GM21515 (cell line): ENCODE data around the gene PEX5L.
A peak's percentile ranks its signal among the peaks of the same experiment; 100 is the strongest.
"Not testable (repeated sequence)": the region's sequence is repeated elsewhere in the genome, so short reads cannot be mapped to it uniquely, and the experiment has no call there.

Experiments
- ATAC-seq: cut with Tn5 transposase; IDR thresholded peaks from one replicate; pipeline ENCODE4 v1.9.1; 2021; ENCODE audit not compliant: unreplicated experiment

Gene PEX5L, protein sequence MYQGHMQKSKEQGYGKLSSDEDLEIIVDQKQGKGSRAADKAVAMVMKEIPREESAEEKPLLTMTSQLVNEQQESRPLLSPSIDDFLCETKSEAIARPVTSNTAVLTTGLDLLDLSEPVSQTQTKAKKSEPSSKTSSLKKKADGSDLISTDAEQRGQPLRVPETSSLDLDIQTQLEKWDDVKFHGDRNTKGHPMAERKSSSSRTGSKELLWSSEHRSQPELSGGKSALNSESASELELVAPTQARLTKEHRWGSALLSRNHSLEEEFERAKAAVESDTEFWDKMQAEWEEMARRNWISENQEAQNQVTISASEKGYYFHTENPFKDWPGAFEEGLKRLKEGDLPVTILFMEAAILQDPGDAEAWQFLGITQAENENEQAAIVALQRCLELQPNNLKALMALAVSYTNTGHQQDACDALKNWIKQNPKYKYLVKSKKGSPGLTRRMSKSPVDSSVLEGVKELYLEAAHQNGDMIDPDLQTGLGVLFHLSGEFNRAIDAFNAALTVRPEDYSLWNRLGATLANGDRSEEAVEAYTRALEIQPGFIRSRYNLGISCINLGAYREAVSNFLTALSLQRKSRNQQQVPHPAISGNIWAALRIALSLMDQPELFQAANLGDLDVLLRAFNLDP

DNA sequence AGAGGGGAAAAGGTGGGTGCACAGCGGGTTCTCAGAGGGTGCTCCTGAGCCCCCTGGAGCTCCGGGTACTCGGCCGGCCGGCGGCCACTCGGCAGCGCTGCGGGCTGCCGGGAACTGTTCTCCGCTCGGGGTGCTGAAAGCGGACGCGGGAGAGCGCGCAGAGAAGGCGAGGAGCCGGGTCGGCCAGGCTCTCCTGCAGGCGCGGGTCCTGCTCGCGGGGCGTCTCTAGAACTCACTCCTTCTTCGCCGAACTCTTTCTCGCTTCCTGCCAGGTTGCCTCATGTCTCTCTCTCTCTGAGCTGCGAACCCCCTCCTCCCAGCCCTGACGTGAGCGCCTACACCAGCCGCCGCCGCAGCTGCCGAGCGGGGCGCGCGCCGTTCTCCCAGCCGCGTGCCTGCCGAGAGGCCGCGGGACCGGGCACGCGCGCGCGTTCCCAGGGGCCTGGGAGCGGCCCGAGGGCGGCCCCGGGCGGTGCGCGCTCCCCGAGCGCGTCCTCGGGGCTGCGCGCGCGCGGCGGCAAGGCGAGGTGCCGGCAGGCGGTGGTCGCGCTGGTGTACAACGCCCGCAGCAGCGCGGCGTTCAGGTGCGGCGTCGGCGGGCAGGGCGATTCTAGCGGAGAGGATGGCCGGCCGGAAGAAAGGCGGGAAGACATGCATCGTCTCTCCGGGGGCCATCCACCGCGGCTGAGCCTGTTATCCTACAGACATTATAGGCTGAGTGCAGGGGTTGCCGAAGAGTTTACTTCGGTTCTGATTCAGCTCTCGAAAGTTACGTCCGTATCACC lies at the start of gene PEX5L:
Gene PEX5L (minus strand): TSS at position 267 of the 785 bp plus-strand sequence. CDS start 338 bp downstream, outside the sequence.
- peak; percentile 88 for ATAC-seq

DNA sequence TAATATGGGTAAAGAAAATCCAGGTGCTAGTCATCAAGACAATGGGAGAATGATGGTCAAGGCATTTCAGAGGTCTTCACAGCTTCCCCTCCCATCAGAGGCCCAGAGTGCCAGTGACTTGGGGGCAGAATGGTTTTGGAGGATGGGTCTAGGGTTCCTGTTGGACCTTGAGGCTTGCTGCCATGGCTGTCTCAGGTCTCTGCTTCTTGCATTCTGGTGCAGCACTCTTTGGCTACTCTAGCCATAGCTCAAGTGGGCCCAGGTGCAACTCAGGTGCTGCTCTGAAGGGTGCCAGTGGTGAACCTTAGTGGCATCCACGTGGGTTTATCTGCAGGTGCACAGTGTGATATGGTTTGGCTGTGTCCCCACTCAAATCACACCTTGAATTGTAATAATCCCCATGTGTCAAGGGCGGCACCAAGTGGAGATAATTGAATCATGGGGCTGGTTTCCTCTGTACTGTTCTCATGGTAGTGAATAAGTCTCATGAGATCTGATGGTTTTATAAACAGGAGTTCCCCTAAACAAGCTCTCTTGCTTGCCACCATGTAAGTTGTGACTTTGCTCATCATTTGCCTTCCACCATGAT lies 48.5 kb upstream of the PEX5L start:
- ATAC-seq: no peak

DNA sequence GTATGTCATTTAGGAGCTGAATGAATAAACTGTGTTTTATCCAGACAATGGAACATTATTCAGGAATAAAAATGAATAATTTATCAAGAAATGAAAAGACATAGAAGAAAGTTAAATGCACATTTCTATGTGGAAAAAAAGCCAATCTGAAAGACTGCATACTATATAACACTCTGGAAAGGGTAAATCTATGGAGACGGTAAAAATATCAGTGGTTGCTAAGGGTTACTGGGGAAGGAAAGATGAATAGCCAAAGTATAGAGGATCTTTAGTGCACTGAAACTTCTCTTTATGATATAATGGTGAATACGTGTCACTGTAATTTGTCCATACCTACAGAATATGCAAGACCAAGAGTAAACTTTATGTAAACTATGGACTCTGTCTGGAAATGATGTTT lies 46.0 kb upstream of the PEX5L start:
- ATAC-seq: no peak

DNA sequence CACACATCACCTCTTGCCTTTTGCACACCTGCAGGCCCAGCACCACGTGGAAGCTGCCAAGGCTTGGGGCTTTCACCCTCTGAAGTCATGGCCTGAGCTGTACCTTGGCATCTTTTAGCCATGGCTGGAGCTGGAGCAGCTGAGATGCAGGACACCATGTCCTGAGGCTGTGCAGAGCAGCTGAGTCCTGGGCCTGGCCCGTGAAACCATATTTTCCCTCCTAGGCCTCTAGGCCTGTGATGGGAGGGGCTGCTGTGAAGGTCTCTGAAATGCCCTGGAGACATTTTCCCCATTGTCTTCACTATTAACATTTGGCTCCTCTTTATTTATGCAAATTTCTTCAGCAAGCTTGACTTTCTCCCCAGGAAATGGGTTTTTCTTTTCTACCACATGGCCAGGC lies 41.9 kb upstream of the PEX5L start:
- no peak for ATAC-seq

DNA sequence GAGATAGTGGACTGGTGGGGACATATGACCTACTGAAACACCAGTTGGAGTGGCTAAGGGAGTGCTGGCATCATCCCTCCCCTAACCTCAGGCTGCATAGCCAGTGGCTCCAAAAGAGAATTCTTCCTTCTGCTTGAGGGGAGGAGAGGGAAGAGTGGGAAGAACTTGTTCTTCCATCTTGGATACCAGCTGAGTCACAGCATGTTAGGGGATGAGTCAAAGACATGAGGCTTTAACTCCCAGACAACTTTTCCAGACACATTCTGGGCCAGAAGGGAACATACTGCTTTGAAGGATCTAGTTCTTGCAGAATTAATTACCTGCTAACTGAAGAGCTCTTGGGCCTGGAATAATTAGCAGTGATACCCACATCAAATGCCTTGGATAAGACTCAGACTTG lies 36.8 kb upstream of the PEX5L start:
- ATAC-seq: no peak

DNA sequence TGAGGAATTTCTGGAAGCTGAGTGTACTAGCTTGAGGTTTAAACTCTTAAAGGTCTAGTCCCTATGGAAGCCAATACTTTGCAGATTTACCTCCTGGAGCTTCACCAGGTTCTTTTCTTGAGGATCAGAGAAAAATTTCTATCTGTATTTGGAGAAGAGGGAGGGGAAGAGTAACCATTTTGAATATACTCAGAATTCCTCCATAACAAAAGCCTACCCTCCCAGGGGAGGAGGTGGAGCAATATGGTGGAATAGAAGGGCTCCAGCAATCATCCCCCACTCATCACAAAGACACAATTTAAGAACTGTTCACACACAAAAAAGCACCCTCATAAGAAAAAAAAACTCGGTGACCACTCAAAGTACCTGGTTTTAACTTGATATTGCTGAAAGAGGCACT lies 36.0 kb upstream of the PEX5L start:
- no peak for ATAC-seq

DNA sequence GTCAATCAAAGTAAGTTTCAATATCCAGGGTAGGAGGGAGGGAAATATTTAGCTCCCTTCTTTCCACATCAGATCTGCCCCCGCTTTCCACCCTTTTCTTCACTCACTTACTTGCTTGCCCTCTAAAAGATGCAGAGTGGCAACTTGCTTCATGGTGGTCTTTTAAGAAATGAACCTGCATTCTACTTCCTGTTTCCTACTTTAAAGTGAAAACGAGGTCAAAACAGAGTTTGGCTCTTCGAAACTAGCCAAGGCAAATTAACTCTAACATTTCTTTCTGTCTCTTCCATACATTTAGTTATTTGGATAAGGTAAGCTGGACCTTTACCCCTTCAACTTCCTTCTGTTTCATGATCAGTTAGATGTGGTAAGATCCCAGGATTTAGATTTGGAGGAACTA lies 34.2 kb upstream of the PEX5L start:
- no peak for ATAC-seq

DNA sequence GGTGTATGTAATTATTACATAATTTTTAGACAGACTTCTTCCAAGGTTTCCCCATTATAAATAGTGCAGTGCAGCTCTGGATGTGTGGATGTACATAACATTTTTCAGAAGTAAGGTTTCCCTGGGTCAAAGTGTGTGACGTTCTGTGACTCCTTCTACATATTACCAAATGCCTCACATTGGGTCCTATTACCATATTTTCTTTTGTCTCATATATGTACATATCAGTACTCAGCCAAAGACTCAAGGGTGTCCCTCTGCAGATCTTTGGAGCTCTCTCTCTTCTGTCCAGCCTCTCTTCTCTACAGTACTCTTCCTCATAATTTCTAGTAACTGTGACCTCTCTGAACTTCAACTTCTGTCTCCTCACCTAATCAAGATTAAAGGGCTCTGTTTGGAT lies 31.3 kb upstream of the PEX5L start:
- ATAC-seq: no peak

DNA sequence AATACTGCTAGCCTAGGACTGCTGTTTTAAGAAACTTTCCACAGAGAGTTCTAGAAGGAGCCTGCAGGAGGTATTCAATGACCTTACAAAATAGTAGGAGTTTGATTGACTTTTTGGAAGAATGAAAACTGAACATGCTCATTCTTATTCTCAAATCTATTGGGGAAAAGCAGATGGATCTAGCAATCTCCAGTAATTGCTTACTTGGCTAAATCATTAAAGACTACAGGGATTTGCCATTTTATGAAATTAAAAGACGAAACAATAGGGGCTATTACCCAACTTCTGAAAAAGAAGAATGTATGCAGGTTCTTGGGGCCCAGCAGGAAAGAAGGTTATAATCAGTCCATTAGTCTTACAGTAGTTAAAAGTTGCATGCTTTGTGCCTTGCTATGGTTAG lies 29.9 kb upstream of the PEX5L start:
- ATAC-seq: no peak

DNA sequence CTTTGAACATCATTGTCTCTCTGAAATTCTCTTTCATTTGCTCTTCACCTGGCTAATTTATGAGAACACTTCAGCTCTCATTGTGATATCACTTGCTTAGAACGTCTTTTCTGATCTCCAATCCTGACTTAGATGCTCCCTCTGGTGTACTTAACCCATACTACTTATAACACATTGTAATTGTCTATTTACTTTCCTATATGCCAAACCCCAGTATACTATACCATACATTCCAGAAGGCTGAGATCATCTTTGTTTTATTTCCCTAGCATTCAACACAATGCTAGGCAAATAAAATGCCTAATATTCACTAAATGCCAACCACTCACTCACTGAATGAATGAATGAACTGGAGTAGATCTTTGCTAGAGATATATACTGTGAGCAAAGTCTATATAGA lies 27.0 kb upstream of the PEX5L start:
- ATAC-seq: no peak

DNA sequence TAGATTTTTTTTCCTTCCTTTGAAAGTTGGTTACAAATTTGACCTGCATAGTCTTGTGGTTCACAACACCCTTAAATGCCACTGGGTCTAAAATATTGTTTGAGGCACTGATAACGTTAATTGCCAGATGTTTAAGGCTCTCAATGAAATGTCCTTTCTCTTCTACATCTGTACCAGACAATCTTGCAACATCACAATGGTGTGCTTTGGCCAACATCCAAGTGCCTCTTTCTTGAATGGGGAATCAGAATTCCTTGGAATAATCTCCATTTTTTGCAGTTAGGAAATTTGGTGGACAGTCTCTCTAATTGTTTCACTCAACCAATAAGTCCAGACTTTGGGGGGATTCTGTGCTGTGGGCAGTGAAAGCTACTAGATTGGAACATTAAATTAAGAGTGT lies 26.0 kb upstream of the PEX5L start:
- ATAC-seq: no peak

DNA sequence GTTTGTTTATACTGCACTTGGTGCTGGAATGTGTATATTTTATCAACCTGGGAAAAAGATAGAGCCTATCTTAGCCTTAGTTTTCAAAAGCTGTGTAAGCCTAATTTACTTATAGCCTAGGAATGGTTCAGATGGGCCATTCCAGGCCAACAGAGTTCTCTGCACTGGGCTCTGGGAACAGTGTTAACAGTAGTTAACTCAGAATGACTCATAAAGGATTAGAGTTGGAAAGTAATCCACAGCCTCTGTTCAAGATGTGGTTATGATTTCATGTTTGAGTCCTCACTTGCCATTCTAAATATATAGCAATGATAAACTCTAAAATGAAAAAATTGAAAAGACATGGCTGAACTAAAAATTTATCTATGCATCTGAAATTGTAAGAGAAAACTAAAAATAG lies 22.6 kb upstream of the PEX5L start:
- ATAC-seq: no peak

DNA sequence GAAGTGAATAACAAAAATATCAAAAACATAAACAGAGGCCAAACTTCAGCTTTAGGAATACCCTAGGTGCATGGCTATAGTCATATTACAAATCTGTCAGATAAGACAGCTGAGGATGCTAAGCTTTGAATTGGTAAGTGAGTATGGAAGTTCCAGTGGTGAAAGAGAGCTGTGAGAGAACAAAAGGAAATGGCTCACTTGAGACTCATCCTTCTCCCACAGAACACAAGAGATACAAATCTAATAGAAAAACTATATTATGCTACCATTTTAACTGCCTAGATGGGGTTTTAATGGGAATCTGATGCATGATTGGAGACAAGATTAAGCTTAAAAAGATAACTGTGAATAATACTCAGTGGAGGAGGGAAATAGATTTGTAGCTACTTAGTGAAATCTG lies 21.5 kb upstream of the PEX5L start:
- ATAC-seq: no peak

DNA sequence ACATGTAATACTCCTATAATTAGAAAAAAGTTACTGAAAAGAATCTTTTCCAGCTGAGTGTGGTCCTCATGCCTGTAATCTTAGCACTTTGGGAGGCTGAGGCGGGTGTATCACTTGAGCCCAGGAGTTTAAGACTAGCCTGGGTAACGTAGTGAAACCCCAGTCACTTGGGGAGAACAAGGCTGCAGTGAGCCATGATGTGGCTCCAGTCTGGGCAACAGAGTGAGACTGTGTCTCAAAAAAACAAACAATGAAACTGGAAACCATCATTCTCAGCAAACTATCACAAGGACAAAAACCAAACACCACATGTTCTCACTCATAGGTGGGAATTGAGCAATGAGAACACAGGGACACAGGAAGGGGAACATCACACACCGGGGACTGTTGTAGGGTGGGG lies 18.9 kb upstream of the PEX5L start:
- not testable (repeated sequence) for ATAC-seq

DNA sequence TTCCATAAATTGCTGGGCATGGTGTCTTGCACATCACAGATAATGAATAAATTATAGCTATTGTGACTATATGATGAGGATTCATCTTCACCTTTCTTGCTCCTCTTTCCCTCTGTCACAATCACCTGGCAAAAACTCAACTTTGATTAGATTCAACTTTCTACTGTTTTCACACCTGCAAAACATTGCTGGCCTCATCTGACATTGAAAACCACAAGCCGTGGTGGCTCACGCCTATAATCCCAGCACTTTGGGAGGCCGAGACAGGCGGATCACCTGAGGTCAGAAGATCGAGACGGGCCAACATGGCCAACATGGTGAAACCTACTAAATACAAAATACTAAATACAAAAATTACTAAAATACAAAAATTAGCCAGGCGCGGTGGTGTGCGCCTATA lies 12.7 kb upstream of the PEX5L start:
- no peak for ATAC-seq

DNA sequence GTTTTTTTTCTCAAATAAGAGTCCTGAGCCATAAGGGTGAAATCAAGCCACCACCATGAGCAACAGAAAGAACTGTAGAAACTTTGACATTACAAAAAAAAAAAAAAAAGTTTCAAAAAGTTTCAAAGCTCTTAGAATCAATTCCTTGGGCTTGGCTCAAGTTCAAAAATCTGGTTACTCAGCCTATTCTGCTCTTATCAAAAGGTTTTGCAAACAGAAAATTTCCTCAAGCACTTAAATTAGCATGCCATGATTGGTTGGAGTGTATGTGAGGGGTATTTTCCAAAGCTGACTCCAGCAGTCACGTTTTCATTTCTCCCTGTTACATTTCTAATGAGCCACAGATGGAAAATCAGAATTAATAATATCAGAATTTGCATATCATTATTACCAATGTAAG lies 12.1 kb upstream of the PEX5L start:
- ATAC-seq: no peak

DNA sequence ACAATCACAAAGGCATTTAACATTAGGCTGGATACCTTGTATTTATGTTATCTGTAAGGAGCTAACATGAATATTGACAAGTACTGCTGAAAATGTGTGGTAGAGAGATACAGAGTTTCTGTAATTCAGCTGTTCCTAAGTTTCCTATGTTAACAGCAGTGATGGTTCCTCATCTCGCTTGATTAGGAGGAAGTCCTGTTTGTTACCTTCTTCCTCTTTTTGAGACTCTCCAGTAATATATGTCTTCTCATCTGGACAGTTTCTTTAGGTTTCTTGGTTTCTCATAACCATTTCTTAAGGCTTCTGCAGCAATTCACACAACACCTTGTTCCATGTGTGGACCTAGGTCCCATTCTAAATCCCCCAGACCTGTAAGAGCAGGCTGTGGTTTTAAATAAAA lies 11.4 kb upstream of the PEX5L start:
- peak; percentile 96 for ATAC-seq

DNA sequence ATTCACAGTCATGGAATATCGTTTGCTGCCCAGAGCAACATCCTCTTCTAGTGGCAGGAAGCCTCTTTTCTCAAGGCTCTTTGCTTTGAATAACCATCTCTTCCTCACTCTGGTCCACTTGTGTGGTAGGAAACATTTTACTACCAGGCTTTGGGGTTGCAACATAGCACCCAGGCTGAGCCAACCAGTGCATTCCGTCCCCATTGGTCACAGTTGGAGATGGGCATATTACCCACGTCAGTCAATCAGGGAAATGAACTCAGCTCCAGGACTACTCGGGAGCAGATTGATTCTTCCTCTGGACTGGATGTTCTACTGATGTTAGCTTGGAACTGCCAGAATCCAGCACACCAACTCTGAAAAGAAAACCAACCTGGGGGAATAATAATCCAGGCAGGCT lies 4.2 kb upstream of the PEX5L start:
- ATAC-seq: no peak

DNA sequence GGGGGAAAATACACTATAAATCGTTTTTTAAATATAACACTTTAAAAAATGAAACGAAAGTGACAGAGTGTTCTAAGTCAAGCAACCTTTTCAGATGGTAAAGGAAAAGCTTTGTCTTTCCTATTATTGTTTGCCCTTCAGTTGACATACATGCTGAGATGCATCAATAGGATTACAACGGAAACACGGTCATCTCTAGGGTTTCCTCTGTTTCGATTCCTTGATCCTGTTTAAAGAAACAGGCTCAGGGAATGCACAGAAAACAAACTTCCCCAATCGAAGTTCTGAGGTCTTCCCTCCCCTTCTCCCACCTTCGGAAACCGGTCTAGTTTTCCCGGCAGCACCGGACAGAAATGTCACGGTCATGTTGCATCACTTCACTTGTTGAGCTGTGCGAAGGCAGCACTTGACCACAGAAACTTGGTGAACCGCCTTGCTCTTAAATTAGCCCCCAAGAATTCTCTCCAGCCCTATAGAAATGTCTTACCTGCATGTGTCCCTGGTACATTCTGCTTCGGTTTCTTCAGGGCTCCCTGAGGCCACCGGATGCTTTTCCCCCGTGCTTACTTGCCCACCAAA lies 556 bp downstream of the PEX5L start:
- peak; percentile 59 for ATAC-seq

DNA sequence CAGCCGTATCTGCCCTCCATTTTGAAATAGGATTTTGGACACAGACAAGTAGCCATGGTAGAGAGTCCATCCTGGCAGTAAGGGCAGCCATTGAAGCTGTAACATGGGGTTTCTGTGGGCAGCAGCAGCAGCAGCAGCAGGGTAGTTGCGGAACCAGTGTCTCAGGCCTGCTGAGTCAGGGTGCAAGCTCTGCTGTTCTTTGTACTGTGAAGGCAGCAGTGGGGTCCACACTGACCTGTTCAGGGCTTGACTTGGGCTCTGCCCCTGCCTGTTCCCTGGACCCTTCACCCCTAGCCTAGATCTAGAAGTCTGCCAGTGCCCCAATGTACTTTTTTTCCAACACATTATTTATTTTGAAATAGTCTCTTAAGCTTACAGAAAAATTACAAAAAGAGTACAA lies 9.7 kb downstream of the PEX5L start:
- no peak for ATAC-seq

DNA sequence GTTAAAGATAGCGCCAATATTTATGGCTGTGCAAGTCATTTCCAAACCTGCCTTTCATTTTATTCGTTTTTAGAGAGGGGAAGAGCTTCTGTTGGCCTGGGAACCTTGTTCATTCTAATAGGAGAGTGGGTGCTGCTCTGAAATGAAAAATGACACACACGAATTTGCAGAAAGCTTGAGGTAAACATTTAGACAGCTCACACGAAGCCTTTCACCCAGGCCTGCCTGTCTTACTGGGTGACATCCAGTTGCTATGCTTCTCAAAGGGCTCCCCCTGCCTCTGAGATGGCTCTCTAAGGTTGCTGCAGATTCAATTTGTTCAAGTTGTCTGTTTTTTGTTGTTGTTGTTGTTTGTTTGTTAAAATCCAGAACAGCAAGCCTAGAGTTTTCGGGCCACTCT lies 18.2 kb downstream of the PEX5L start:
- ATAC-seq: peak; percentile 61
